Stomach (tissue), 9 donors: ENCODE measurements around the gene TXNDC5. TPM values are rescaled to one million over a fixed set of nuclear protein-coding genes. Genes with fewer than 3 reads are reported as not detected.
A peak's percentile ranks its signal among the peaks of the same experiment; 100 is the strongest.

ENCODE experiments used
- DNase-seq, 2 donors: peaks; one replicate each; pipeline versions ENCODE4 v3.0.0 to v3.0.0-alpha.2; 2013 to 2019
- H3K27ac ChIP-seq, 5 donors: fragments of 200-600 bp in 4 of 5; sonication (generic) in 4 of 5; one replicate each; pipeline ENCODE4 v1.5.1; 2013 to 2019; ENCODE audit warnings: mild to moderate bottlenecking in 1 of 5, moderate library complexity in 1 of 5
- H3K27me3 ChIP-seq, 3 donors: fragments of 200-600 bp; sonication (generic); one replicate each; pipeline ENCODE4 v1.5.1; 2017 to 2019; ENCODE audit warnings: mixed run types in 1 of 3
- H3K36me3 ChIP-seq, 4 donors: fragments of 200-600 bp; sonication (generic); 1 replicate in 3 of 4; 2 replicates in 1 of 4; pipeline ENCODE4 v1.5.1; 2016 to 2019
- H3K4me1 ChIP-seq, 4 donors: fragments of 200-600 bp; sonication (generic); one replicate each; pipeline ENCODE4 v1.5.1; 2016 to 2019
- H3K4me3 ChIP-seq, 4 donors: fragments of 200-600 bp; sonication (generic) in 3 of 4; one replicate each; pipeline ENCODE4 v1.5.1; 2016 to 2019; ENCODE audit warnings: mild to moderate bottlenecking in 1 of 4
- H3K9me3 ChIP-seq, 4 donors: fragments of 200-600 bp; sonication (generic); one replicate each; pipeline ENCODE4 v1.5.1; 2016 to 2019
- EP300 ChIP-seq: sonication (generic); formaldehyde crosslinking; IDR thresholded peaks from one replicate; pipeline ENCODE4 v1.6.1; 2017; ENCODE audit warnings: antibody characterized with exemption
- POLR2A ChIP-seq, 4 donors: fragments of 450-650 bp; IDR thresholded peaks; one replicate each; pipeline ENCODE4 v1.6.1; 2016; ENCODE audit warnings: antibody characterized with exemption in 4 of 4, control low read depth in 2 of 4, mild to moderate bottlenecking in 1 of 4, moderate library complexity in 1 of 4
- POLR2AphosphoS5 ChIP-seq, 3 donors: sonication (generic); formaldehyde crosslinking; IDR thresholded peaks; one replicate each; pipeline ENCODE4 v1.6.1; 2016; ENCODE audit warnings: antibody characterized with exemption in 3 of 3
- WGBS, 5 donors: extraction: QIAGEN DNeasy Blood & Tissue Kit in 3 of 5; methylation state at CpG; one replicate each; pipeline versions ENCODE4 v1.1.5 to v1.1.7; 2013 to 2018; 5-methylcytosine and 5-hydroxymethylcytosine counted together
- intact Hi-C: fragments of 100-400 bp; cut with DNase I; formaldehyde crosslinking; loops from one replicate; pipeline ENCODE4 v1.15.1; 2023; ENCODE audit warnings: low total_unique reads
- polyA plus RNA-seq, 3 donors: library from polyadenylated mRNA; stranded (reverse); fragments of 200-250 nt; gene quantifications; one replicate each; pipeline ENCODE4 v1.2.3, GENCODE V29; 2013
- total RNA-seq, 5 donors: library from RNA; depleted of rRNA; stranded (reverse); fragments of >200 nt; gene quantifications; one replicate each; pipeline versions ENCODE4 v1.1.0 to v1.2.3, GENCODE V29; 2014 to 2016
- TF ChIP-seq, protein P1 (sequence below), 7 experiments: fragments of 450-650 bp in 4 of 7; fragments of 200-600 bp in 3 of 7; sonication (generic) in 3 of 7; IDR thresholded peaks; one replicate each; pipeline ENCODE4 v1.5.1; 2016 to 2019; ENCODE audit warnings: antibody characterized with exemption in 7 of 7, control low read depth in 2 of 7, mild to moderate bottlenecking in 1 of 7
- donor health status: healthy with polysubstance abuse.
- donor health status: Bipolar disorder and iron deficiency.
- donor health status: healthy.

The TXNDC5 gene
- total and polyA plus RNA-seq, 8 donors = 27.4 to 260 (median 48.2) TPM

DNA sequence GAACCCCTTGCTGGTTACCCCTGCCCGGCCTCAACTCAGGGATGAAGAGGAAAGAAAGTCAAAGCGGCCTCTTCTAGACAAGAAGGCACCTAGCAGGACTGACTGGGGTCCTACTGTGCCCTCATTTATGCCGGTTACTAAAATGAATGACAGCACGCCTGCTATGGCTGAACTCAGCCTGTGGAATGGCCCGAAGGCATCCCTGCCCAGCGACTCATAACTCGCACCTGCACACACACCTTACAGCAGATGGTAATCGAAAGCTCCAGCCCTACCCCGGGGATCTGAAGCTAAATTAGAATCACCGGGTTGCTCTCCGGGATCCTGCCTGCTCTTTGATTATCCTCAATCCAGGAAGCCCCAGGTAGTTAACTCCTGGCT, 747 bp upstream of the TXNDC5 start:
- TF ChIP-seq, protein P1, sequence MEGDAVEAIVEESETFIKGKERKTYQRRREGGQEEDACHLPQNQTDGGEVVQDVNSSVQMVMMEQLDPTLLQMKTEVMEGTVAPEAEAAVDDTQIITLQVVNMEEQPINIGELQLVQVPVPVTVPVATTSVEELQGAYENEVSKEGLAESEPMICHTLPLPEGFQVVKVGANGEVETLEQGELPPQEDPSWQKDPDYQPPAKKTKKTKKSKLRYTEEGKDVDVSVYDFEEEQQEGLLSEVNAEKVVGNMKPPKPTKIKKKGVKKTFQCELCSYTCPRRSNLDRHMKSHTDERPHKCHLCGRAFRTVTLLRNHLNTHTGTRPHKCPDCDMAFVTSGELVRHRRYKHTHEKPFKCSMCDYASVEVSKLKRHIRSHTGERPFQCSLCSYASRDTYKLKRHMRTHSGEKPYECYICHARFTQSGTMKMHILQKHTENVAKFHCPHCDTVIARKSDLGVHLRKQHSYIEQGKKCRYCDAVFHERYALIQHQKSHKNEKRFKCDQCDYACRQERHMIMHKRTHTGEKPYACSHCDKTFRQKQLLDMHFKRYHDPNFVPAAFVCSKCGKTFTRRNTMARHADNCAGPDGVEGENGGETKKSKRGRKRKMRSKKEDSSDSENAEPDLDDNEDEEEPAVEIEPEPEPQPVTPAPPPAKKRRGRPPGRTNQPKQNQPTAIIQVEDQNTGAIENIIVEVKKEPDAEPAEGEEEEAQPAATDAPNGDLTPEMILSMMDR (IDR thresholded peaks at IDR 0.05) = no peak
- TF ChIP-seq POLR2AphosphoS5 (IDR thresholded peaks at IDR 0.05) = no peak
- TF ChIP-seq POLR2A (IDR thresholded peaks at IDR 0.05) = no peak
- no peak for TF ChIP-seq EP300
- intact Hi-C loops = no loop called here
- Histone ChIP-seq H3K9me3 (no peaks in the 10 kb centered on the region), H3K36me3 (no peaks in the 10 kb centered on the region), H3K4me3 (peak overlapping the region; percentile 75 to 96 (median 92)), H3K27ac (peak overlapping the region in 4 of 5 donors; percentile 66 to 95 (median 84)), H3K4me1 (peaks cover 12 to 39% (median 38%) of the 10 kb centered on the region in 4 donors), H3K27me3 (no peaks in the 10 kb centered on the region)
- WGBS, 5 donors = 64 to 83% (median 80%) methylated on average over 11 of the region's 11 CpGs
- DNase-seq = no peak

DNA sequence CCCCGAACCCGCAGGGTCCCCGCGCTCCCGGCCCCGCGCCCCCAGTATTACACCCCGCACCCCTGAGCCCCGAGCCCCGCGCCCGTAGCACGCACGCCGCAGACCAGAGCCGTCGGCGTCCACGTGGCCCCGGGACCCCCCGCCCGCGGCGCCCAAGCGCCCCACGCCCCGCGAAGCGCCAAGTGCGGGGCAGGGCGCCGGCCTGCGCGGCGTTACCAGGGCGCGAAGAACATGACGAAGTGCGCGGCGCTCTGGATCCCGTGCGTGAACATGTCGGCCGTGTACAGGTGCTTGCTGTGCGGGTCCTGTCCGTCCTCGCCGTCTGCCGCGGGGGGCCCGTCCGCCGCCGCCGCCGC, 312 bp downstream of the TXNDC5 start:
- TF ChIP-seq POLR2A (IDR thresholded peaks at IDR 0.05) = no peak
- TF ChIP-seq, protein P1 (IDR thresholded peaks at IDR 0.05) = no peak
- TF ChIP-seq EP300 = no peak
- no peak for TF ChIP-seq POLR2AphosphoS5 (IDR thresholded peaks at IDR 0.05)
- no peak for DNase-seq
- H3K27me3 ChIP-seq = no peaks in the 10 kb centered on the region
- 0 to 1% (median 1%) methylated on average over 23 to 57 of the region's 57 CpGs; no CpG with 5 or more reads in 1 of the 5 donors for WGBS, 5 donors
- peak overlapping the region; percentile 75 to 96 (median 92) for H3K4me3 ChIP-seq
- peak overlapping the region; percentile 77 to 95 (median 88) for H3K27ac ChIP-seq
- no peaks in the 10 kb centered on the region for H3K36me3 ChIP-seq
- intact Hi-C loops = no loop called here
- peaks cover 12 to 41% (median 38%) of the 10 kb centered on the region in 4 donors for H3K4me1 ChIP-seq
- no peaks in the 10 kb centered on the region for H3K9me3 ChIP-seq

DNA sequence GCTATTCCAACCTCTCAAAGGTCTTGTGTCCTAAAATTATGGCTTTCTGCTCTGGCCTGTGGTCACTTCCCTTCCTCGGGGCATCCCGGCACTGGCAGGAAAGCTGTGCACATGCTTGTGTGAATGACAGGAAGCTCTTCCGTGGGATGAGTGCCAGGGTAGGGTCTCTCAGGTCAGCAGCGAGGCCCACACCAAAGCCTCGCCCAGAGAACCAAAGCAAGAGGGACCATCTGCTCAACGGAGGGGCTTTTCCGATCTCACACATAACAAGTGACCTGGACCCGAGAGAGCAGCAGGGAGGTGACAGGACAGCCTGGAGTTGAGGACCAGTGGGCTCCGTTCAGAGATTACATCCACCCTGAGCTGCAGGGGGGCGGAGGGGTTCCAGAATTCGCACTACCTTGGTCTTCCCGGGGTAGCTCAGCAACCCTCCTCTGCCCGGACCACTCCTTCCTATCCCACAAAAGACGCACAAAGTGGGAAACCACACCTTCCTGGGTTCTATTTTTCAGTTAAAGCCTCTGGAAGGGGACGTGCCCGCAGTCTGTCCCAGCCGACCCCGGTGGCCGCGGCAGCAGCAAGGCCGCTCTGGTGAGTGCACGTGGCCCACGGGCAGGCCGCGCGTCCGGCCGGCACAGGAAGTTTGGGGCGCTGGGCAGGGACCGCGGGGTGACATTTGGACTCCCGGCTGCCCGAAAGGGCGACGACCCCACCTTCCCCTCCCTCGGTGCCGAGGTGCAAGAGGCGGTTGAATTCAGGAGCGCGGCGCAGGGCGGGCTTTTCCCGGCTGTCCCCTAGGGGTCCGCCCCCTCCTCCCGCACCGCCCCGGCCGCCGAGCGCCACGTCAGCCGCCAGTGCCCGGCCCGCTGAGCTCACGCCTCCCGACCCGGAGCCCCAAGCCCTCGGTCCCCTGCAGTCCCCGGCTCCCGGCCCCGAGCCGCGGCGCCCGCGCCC, 988 bp downstream of the TXNDC5 start:
- peak overlapping the region; percentile 77 to 95 (median 88) for H3K27ac ChIP-seq
- DNase-seq = peak; percentile 57 to 89

DNA sequence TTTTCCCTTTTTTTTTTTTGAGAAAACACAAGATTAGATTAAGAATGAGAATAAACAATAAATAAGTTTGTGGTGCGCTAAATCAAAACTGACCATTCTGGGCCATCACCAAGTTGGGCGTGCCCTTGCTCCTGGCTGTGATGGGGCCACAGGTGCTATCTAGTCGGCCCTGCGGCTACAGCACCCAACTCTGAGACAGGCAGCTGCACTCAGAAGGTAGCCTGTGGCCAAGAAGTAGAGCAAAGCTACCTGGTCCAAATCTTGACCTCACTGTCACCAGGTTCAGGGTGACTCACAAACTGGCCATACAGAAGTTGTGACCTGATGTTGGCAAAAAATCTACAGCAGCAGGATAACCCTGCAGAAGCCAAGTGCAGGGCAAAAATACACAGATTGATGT, 3.4 kb downstream of the TXNDC5 start:
- Histone ChIP-seq H3K4me3 (no peak overlapping the region), H3K27ac (peak overlapping the region in 1 of 5 donors; percentile 20), H3K4me1 (peaks cover 12 to 46% (median 40%) of the 10 kb centered on the region in 4 donors), H3K27me3 (no peaks in the 10 kb centered on the region), H3K9me3 (no peaks in the 10 kb centered on the region), H3K36me3 (peaks cover 25 to 28% (median 27%) of the 10 kb centered on the region in 4 donors)
- no peak for DNase-seq
- TF ChIP-seq, protein P1 (IDR thresholded peaks at IDR 0.05) = no peak
- TF ChIP-seq POLR2A (IDR thresholded peaks at IDR 0.05) = no peak
- no peak for TF ChIP-seq EP300
- no peak for TF ChIP-seq POLR2AphosphoS5 (IDR thresholded peaks at IDR 0.05)
- 50 to 73% (median 64%) methylated on average over 3 to 4 of the region's 4 CpGs for WGBS, 5 donors
- intact Hi-C loops = no loop called here

More for the DNA sequence above, 988 bp downstream of the TXNDC5 start:
- 2 to 7% (median 3%) methylated on average over 11 to 64 of the region's 66 CpGs for WGBS, 5 donors
- H3K9me3 ChIP-seq = no peaks in the 10 kb centered on the region
- intact Hi-C loops = no loop called here
- TF ChIP-seq POLR2AphosphoS5 (IDR thresholded peaks at IDR 0.05) = no peak
- TF ChIP-seq POLR2A (IDR thresholded peaks at IDR 0.05) = no peak
- TF ChIP-seq EP300 = no peak
- TF ChIP-seq, protein P1 (IDR thresholded peaks at IDR 0.05) = no peak
- no peaks in the 10 kb centered on the region for H3K27me3 ChIP-seq
- H3K4me3 ChIP-seq = peak overlapping the region; percentile 75 to 96 (median 92)
- H3K36me3 ChIP-seq = peaks cover under 1 to 3% (median 3%) of the 10 kb centered on the region in 4 donors
- H3K4me1 ChIP-seq = peaks cover 12 to 46% (median 40%) of the 10 kb centered on the region in 4 donors
